M059J (cell line): ENCODE measurements around the gene FAM83F. TPM values are rescaled to one million over a fixed set of nuclear protein-coding genes. Genes with fewer than 3 reads are reported as not detected.
"Not testable (repeated sequence)": the region's sequence is repeated elsewhere in the genome, so short reads cannot be mapped to it uniquely, and the experiment has no call there.

ENCODE experiments used
- DNase-seq: peaks from one replicate; pipeline ENCODE4 v3.0.0-alpha.2; 2012; ENCODE audit warnings: low read depth
- total RNA-seq: library from RNA; depleted of rRNA; stranded (reverse); fragments of >200 nt; shearing (Covaris generic); gene quantifications from 2 replicates; pipeline ENCODE4 v1.2.3, GENCODE V29; 2014; rRNA removed

Gene FAM83F
- not detected in 2 replicates for total RNA-seq

DNA sequence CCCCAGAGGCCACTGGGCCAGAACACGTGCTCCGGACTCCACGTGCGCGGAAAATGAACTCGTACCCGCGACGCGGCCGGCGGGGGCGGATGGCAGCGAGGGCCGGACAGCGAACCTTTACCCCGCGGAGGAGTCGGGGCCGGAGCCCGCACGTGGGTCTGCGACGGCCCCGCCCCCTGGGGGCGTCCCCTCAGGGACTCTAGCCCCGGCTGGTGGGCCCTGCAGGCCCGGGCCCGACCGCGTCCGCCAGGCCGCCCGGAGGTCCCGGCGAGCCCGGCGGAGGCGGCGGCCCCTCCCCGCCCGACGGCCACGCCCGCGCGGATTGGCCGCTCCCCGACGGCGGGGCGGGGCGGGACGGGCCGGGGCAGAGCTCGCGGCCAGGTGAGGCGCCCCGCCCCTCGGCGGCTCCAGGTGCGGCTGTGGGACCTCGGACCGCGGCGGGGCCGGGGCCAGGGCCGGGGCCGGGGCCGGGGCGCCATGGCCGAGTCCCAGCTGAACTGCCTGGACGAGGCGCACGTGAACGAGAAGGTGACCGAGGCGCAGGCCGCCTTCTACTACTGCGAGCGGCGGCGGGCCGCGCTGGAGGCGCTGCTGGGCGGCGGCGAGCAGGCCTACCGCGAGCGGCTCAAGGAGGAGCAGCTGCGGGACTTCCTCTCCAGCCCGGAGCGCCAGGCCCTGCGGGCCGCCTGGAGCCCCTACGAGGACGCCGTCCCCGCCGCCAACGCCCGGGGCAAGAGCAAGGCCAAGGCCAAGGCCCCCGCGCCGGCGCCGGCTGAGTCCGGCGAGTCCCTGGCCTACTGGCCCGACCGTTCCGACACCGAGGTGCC is at the start of gene FAM83F:
TSS of gene FAM83F (plus strand) at position 389 of the 827 bp plus-strand sequence. CDS start at position 478, 89 bp downstream.
- DNase-seq, result no peak

GRCh38 chr22:39946126-39946502 is 48.6 kb upstream of the FAM83F start:
- no peak for DNase-seq

DNA sequence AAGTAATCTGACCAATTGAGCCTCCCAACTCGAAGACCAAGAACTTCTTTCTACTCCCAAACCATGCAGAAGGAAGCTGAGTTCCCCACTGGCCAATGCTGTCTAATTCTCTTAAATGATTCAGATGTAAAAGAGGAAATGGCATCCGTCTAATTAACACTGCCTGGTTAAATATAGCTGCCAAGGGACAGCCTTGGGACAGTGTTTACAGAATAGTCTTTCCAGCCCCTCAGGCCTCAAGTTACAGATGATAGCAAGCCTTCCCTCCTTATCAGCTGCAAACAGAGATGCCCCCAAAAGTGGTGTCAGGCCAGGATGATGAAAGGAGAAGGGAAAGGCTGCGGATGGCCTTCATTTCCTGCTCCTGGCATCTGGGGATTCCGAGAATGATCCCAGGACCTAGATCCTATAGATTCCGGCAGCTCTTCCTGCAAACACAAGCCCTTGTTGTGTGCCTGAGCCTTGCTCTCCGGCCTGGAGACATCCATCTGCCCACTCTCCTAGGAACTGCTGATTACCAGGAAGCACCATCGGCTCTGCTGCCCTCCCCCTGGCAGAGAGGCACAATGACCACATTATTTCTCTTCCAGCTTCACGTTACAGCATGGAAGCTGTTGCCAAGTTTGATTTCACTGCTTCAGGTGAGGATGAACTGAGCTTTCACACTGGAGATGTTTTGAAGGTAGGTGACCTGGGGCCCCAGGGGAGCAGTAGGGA is 48.1 kb upstream of the FAM83F start:
- no peak for DNase-seq

DNA sequence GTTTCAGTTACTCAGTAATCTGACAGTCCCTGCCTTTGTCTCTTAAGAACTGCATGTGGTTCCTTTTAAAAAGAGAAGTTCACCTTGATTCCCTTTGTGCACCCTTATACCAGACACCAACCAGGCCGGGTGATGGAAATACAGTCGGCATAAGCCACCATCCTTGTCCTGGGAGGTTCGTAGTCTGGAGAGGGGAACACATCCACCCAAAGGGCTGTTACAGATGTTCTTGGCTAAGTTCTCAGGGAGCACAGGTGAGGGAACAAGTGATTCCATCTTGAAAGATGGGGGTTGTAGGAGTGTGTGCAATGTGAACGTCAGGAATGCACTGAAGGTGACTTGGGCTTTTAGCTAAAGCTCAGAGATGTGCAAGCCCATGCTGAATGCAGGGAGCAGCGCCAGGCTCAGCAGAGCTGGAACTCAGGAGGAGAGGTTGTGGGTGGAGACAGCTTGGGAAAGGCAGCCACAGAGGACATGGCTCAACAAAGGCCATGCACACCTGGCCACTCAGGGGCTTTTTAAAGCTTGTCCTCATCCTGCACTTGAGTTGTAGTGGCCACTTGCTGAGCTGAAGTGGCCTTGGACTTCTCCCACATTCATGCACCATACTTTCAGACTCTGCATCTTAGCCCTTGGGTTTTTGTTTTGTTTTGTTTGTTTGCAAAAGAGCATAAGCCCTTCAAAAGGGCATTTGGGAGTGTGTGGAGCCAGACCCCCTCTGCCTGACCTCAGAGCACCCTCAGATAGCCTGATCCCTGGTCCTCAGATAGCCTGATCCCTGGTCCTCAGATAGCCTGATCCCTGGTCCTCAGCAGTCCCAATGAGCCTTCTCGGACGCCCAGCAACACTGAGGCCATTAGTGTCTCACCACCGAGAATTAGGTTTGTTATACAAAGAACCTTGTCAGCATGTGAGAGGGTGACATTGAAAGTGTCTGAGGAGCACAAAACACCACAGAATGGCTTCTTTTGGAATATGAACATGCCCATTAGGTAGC is 47.2 kb upstream of the FAM83F start:
- no peak for DNase-seq

DNA sequence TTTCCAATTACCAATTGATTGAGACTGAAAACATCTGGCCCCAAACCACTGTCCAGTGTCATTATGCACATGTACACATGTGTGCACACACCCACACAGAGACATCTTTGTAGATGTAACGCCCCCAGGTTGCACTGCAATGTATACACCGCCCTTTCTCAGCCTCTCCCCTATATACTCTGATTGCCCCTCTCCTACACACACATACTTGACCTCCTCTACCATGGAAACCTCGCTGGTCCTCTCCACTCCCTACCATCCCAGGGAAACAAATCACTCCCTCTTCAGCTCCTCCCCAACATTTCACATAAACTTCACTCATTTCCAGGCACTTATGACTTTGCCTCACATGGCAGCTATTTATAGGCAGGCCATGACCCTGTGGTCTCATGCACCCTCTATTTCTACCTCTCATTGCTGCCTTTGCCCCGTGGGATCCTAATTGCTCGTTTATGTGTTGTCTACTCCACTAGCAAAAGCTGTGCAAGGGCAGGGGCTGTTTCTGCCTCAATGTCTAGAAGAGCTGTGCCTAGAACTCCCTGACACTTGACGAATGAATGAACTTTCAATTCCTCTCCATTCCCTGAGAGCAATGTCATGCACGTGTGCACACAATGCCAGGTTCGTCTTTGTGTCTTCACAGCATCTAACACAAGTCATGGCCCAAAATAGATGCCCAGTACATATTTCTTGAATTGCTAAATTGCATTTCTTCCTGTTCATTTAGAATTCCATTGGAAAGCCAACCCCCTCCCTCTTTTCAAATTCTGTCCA is 44.6 kb upstream of the FAM83F start:
- no peak for DNase-seq

DNA sequence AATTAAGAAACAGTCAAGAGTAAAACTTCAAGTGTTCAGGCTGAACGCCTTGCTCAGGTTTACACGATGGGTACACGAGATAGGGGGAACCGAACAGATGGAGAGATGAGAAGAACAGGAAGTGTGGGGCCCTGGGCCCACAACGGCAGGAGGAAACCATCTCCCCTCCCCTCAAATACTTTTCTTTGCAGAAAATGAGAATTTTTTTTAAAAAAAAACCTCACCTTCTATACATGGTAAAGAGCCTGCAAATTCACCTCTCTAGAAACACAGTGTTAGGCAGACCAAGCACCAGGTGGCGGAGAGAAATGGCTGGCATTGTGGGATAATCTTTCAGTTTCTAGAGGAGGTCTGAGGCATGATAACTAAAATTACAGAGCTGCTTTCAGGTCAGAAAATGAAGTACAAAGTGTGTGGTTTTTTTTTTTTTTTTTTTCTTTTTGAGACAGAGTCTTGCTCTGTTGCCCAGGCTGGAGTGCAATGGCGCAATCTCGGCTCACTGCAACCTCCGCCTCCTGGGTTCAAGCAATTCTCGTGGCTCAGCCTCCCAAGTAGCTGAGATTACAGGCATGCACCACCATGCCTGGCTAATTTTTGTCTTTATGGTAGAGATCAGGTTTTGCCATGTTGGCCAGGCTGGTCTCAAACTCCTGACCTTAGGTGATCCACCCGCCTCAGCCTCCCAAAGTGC is 43.0 kb upstream of the FAM83F start:
- not testable (repeated sequence) for DNase-seq

DNA sequence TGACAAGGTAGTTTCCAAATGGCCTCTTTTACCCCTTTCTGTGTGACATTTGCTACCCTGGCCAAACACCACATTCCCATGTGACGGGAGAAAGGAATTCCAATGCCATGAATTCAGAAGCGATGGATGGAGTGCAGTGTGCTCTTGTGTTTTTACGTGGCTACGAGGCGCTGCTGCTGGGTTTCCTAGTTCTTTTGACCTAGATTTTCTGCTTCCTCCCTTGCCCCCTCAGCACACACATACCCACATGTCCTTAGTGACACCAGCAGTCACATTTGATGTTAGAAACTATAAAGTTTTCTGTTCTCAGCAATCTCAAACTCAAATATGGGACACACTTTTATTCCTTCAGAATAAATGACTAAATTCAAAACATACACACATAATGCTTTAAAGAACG is 42.4 kb upstream of the FAM83F start:
- DNase-seq, result no peak

GRCh38 chr22:39953101-39953500 is 41.7 kb upstream of the FAM83F start:
- DNase-seq, result no peak

DNA sequence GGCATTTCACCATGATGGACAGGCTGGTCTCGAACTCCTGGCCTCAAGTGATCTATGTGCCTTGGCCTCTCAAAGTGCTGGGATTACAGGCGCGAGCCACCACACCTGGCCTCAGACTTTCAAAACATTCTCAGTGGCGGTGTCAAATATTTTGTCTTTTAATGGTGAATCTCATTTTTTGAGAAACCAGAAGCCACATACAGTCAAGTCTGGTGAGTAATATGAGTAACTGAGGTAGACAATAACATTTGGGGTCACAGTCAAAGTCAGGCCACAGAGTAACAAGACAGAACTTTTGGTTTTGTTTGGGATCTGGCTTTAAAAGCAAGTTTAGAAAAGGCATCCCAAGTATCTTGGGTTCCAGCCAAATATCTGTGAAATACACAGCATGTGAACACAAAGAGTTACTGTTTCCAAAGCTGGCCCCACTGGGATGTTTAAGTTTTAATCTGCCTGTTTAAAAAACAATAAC is 40.1 kb upstream of the FAM83F start:
- DNase-seq, result peak; percentile 87

GRCh38 chr22:39955675-39956074 is 39.1 kb upstream of the FAM83F start:
- no peak for DNase-seq

- DNase-seq, result peak; percentile 28
Observed at GRCh38 chr22:39956932-39957664, 37.7 kb upstream of the FAM83F start.

DNA sequence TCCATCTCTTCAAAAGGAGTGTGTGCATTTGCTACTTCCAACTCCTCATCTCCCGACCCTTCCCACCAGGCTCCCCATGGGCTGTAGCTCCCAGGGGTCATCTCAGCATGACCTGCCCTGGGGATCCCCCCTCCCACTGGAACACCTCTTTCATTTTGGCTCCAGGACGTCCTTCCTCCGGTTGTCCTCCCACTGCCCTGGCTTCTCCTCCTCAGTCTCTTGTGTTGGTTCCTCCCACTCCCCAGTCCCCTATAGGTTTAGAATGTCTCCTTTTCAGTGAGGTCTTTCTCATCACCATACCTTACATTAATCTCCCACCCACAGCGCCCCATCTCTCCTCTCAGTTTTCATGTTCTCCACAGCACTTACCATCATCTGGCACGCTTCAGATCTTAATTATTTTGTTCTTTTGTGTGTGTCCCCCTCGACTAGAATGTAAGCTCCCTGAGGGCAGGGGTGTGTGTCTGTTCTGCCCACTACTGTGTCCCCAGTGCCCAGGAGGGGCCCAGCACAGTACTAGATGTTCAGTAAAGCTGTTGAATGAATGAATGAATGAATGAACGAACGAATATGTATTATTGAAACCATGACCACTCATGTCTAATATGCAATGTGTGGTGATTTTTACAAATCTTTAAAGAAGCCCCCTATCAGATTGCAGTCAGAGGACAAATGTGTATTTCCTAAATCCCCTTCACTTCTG is 36.6 kb upstream of the FAM83F start:
- DNase-seq, result no peak

DNA sequence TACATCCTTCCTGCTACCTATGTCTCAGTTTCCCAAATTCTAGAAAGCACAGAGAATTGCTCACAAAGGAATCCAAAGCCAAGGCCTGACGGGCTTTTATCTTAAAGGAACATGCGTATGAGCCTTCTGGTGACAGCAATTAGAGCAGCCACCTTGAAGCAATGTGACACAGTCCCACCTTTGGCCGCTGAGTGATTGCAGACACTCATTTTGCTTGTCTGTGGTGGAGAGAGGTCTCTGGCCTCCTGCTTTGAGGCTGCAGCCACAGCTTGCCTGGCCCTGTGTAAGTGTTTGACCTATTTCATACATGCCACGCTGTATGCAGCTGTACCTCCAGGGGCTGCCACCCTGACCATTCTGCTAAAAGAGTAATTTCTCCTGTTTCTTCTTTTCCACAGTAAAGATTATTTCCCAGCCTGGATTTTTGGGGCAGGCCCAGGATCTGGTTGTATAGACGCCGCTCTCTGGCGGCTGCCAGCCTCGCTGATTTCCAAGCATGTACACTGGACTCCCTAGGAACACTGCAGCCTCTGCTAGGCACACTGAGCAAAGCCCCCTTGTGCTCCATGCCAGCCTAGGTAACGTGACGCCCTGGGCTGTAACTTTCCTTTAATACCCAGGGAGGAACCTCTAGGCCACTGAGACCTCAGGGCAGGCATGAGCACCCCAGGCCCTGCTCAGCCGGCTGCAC is 35.7 kb upstream of the FAM83F start:
- no peak for DNase-seq

GRCh38 chr22:39959640-39960447 is 34.9 kb upstream of the FAM83F start, which contains the start of gene TMA7B:
Gene TMA7B (plus strand): TSS chr22:39960397. CDS start chr22:39964375, 3,978 bp downstream.
- peak; percentile 71 for DNase-seq

DNA sequence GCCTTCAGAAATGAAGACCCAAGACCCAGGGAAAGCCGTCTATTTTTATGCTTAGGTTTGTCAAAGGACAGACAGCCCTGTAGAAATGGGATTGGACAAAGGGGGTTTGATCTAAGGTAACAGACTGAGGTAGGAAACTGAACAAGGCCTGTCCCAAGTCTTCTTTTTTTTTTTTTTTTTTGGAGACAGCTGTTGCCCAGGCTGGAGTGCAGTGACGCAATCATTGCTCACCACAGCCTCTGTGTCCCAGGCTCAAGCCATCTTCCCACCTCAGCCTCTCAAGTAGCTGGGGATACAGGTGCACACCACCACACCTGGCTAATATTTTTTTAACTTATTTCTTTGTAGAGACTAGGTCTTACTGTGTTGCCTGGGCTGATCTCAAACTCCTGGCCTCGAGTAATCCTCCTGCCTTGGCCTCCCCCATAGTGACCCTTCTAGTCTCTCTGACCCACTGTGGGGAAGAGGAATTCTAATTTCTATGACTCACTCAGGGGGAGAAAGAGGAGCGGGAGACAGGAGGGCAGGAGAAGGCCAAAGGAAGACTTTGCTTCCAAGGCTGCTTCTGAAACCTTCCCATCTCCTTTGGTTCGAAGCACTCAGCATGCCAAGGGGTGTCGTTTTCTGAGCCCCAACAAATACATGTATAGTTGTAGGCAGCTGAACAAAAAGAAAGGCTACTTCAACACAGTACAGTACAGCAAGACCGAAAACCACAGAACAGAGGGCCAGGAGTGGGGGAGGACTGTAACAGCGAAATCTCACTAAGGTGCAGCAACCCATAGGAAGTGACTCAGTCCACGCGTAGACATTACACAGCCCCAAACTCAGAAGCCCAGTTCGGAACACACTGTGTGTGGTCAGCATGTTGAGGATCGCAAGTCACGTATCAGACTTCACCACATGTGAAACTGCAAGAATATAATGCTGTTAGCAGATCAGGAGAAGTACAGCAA is 33.7 kb upstream of the FAM83F start:
- peak; percentile 94 for DNase-seq

DNA sequence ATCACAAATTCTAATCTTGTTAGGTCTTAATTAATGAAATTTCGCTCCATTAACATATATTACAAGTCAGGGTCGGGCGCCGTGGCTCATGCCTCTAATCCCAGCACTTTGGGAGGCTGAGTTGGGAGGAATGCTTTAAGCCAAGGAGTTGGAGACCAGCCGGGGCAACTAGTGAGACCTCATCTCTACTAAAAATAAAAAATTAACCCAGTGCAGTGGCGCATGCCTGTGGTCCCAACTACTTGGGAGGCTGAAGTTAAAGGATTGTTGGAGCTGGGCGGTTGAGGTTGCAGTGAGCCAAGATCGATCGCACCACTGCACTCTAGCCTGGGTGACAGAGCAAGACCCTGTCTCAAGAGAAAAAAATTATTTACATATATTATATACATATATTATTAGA is 32.7 kb upstream of the FAM83F start:
- no peak for DNase-seq
